GM23248 (cell line): ENCODE results near the gene FKBP8.

Experiments used
- EZH2 ChIP-seq: fragments of 200-600 bp; sonication (generic); IDR thresholded peaks from 2 replicates; pipeline ENCODE4 v1.6.1; 2018; ENCODE audit warnings: antibody characterized with exemption, mild to moderate bottlenecking; ENCODE audit not compliant: insufficient read depth, poor library complexity, severe bottlenecking
- EZH2phosphoT487 ChIP-seq: fragments of 200-600 bp; sonication (generic); IDR thresholded peaks from 2 replicates; pipeline ENCODE4 v1.6.1; 2018; ENCODE audit warnings: antibody characterized with exemption, moderate library complexity, mild to moderate bottlenecking, low read depth; ENCODE audit not compliant: insufficient read depth

- TF ChIP-seq EZH2 (no peak), EZH2phosphoT487 (no peak)
Observed at GRCh38 chr19:18542941-18543813, at the start of gene FKBP8.
